Retinal pigment epithelial cell (primary cell): Measurements from ENCODE around the gene ASCC1.
"Not testable (repeated sequence)": the region's sequence is repeated elsewhere in the genome, so short reads cannot be mapped to it uniquely, and the experiment has no call there.

ENCODE experiments used
- DNase-seq: peaks from one replicate; pipeline ENCODE4 v3.0.0-alpha.2; 2010; ENCODE audit warnings: low read depth
- H3K4me3 ChIP-seq: 2 replicates; pipeline ENCODE4 v1.5.1; 2011; ENCODE audit warnings: mild to moderate bottlenecking, low read length, control low read depth, moderate library complexity
- TF ChIP-seq, protein P1 (sequence below): conservative IDR thresholded peaks from 2 replicates; pipeline ENCODE4 v1.5.1; 2011; ENCODE audit warnings: low read depth, low read length, control low read depth, inconsistent platforms

ASCC1 gene

DNA sequence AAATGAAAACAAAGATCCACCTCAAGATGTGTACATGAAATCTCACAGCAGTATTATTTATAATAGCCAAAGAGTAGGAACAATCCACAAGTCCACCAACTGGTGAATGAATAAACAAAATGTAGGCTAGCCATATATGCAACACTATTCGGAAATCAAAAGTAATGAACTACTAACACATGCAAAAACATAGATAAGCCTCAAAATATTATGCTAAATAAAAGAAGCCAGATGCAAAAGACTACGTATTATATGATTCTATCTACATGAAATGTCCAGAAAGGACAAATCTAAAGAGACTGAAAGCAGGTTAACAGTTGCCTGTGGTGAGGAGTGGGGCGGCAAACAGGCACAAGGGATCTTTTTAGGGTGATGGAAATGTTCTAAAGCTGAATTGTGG is 49.0 kb downstream of the ASCC1 start:
- no peak overlapping the region for H3K4me3 ChIP-seq
- TF ChIP-seq, protein P1, sequence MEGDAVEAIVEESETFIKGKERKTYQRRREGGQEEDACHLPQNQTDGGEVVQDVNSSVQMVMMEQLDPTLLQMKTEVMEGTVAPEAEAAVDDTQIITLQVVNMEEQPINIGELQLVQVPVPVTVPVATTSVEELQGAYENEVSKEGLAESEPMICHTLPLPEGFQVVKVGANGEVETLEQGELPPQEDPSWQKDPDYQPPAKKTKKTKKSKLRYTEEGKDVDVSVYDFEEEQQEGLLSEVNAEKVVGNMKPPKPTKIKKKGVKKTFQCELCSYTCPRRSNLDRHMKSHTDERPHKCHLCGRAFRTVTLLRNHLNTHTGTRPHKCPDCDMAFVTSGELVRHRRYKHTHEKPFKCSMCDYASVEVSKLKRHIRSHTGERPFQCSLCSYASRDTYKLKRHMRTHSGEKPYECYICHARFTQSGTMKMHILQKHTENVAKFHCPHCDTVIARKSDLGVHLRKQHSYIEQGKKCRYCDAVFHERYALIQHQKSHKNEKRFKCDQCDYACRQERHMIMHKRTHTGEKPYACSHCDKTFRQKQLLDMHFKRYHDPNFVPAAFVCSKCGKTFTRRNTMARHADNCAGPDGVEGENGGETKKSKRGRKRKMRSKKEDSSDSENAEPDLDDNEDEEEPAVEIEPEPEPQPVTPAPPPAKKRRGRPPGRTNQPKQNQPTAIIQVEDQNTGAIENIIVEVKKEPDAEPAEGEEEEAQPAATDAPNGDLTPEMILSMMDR: no peak
- DNase-seq: no peak

DNA sequence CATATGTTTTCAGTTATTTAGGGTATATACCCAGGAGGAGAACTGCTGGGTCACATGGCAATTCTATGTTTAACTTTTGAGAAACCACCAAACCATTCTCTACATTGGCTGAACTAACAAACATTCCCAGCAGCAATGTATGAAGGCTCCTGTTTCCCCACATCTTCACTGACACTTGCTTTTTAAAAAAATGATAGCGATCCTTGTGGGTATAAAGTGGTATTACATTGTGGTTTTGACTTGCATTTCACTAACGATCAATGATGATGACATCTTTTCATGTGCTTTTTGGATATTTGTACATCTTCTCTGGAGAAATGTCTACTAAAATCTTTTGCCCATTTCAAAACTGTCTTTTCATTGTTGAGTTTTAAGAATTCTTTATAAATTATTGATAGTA is 51.5 kb downstream of the ASCC1 start:
- no peak for DNase-seq
- no peak overlapping the region for H3K4me3 ChIP-seq
- TF ChIP-seq, protein P1: no peak

DNA sequence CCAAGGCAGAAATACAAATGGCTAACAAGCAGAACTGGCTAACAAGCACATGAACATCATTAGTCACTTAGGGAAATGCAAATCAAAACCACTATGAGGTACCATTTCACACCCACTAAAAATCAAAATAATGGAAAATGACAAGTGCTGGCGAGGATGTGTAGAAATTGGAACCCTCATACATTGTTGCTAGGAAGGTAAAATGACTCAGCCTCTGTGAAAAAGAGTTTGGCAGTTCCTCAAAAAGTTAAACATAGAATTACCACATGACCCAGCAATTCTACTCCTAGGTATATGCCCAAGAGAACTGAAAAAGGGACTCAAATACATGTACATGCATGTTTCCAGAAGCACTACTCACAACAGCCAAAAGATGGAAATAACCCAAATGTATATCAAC is 53.1 kb downstream of the ASCC1 start:
- no peak overlapping the region for H3K4me3 ChIP-seq
- TF ChIP-seq, protein P1: no peak
- peak; percentile 81 for DNase-seq

DNA sequence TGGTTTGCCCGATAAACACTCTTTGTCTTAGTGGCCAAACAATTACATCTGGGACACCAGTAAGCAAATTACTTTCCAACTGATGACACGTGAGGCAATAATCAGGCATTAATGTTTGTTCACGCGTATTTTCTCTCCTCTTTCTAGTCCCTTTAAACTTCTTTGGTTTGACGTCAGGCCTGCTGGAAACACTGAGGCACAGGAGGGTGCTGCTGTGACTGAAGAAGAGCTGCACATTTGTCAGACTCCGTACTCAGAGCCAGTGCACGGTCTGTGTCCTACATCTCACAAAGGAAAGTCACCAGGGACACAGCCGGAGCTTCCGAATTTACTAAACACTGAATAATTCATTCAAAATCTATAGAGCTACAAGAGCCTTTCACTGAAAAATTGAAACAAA is 57.9 kb downstream of the ASCC1 start:
- DNase-seq: no peak
- TF ChIP-seq, protein P1: no peak

DNA sequence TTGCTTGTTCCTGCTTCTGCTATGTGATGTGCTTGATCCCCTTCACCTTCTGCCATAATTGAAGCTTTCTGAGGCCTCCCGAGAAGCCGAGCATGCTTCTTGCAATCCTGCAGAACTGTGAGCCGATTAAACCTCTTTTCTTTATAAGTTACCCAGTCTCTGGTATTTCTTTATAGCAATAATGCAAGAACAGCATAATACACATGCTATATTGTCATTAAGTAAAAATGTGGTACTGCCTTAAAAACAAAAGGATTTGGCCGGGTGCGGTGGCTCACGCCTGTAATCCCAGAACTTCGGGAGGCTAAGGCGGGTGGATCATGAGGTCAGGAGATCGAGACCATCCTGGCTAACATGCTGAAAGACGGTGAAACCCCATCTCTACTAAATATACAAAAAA is 59.9 kb downstream of the ASCC1 start:
- no peak for DNase-seq
- TF ChIP-seq, protein P1: no peak
- H3K4me3 ChIP-seq: no peak overlapping the region

More for the DNA sequence above, 57.9 kb downstream of the ASCC1 start:
- H3K4me3 ChIP-seq: no peak overlapping the region

DNA sequence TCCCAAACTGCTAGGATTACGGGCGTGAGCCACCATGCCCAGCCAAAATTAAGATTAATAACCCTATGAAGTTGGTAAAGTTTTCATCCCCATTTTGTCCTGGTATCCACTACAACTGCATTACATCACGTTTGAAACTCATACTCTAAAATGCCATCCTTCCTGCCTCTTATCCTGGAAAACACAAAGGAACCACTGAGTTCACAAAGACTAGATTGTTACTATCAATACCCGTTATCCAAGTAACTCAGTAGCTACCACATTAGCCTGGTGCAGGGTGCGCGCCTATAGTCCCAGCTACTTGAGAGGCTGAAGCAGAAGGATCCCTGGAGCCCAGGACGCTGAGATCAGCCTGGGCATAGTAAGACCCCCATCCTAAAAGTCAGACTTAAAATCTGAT is 63.8 kb downstream of the ASCC1 start:
- no peak for DNase-seq
- TF ChIP-seq, protein P1: no peak

DNA sequence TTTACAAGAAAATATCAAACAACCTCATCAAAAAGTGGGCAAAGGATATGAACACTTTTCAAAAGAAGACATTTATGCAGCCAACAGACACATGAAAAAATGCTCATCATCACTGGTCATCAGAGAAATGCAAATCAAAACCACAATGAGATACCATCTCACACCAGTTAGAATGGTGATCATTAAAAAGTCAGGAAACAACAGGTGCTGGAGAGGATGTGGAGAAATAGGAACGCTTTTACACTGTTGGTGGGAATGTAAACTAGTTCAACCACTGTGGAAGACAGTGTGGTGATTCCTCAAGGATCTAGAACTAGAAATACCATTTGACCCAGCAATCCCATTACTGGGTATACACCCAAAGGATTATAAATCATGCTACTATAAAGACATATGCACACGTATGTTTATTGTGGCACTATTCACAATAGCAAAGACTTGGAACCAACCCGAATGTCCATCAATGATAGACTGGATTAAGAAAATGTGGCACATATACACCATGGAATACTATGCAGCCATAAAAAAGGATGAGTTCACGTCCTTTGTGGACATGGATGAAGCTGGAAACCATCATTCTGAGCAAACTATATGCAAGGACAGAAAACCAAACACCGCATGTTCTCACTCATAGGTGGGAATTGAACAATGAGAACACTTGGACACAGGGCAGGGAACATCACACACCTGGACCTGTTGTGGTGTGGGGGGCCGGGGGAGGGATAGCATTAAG is 65.2 kb downstream of the ASCC1 start:
- not testable (repeated sequence) for DNase-seq, H3K4me3 ChIP-seq

More for the DNA sequence above, 63.8 kb downstream of the ASCC1 start:
- H3K4me3 ChIP-seq: no peak overlapping the region

DNA sequence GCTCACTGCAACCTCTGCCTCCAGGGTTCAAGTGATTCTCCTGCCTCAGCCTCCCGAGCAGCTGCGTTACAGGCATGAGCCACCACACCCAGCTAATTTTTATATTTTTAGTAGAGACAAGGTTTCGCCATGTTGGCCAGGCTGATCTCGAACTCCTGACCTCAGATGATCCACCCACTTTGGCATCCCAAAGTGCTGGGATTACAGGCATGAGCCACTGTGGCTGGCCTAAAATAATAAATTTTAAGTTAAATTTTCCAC is 68.8 kb downstream of the ASCC1 start:
- not testable (repeated sequence) for H3K4me3 ChIP-seq, DNase-seq
